HG03469 (cell line): ENCODE data around the gene TGFBR1.
A peak's percentile ranks its signal among the peaks of the same experiment; 100 is the strongest.

Experiments used
- ATAC-seq: cut with Tn5 transposase; IDR thresholded peaks from one replicate; pipeline ENCODE4 v1.9.1; 2021; ENCODE audit warnings: mild to moderate bottlenecking, moderate library complexity, moderate number of reproducible peaks; ENCODE audit not compliant: unreplicated experiment

The TGFBR1 gene

DNA sequence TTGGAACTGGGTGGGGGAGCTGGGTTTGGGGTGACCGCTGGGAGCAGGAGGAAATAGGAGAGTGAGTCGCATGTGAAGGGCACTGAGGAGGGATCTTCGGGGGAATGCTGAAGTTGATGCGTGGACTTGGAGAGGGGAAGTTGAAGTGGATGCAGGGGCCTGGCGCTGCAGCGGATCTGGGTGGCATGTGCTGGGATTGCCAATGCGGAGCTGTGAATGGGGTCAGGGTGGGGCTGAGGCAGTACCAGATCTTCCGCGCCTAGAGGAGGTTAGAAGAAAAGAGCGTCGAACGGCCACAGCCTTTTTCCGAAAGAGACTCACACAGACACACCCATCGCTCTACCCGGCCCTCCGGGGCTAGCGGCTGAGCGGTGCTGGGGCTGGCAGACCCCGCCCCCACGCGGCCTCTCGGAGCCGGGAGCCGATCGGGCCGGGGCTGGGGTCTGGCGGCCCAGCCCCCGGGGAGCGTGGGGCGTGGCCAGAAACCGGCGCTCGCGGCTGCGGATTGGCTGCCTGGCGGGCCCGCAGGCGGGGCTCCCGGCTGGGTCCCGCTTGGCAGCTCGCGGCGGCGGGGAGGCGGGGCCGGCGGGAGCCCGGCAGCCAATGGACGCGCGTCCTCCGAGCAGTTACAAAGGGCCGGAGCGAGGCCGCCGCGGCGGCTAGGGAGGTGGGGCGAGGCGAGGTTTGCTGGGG, at the start of gene TGFBR1:
TGFBR1 (plus strand) TSS at position 655 of the 693 bp plus-strand sequence. CDS start 93 bp downstream, outside the sequence.
- ATAC-seq = peak; percentile 87

DNA sequence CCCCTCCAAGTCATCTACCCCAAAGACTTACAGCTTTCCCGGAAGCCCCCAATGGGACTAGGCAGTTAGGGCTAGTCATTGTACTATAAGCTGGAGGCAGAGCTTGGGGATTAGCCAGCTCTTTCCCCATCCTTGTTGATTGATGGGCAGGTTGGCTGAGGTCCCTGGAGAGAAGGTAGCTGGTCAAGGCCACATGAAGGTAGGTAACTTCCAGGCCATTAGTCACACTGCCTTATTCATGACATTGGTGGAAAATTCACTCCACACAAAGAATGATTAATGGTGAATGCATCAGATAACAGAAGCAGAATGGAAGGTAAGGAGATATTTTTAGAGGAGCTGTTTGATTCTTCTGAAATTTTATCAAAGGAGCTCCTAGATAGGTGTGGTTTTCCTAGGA, 49.5 kb upstream of the TGFBR1 start:
- ATAC-seq = no peak

DNA sequence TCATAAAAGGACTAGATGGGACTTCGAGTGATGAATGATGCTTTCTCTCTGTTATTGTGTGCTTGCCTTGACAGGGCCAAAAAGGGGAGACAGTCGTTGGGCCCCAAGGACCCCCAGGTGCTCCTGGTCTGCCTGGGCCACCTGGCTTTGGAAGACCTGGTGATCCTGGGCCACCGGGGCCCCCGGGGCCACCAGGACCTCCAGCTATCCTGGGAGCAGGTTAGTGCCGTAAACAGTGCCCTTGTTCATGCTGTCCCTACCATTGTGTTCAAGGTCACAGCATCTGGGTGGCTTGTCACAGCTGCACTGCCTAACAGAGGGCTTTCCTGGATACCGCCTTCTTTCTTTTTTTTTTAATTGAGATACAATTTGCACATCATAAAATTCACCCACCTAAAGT, 48.7 kb upstream of the TGFBR1 start:
- no peak for ATAC-seq

DNA sequence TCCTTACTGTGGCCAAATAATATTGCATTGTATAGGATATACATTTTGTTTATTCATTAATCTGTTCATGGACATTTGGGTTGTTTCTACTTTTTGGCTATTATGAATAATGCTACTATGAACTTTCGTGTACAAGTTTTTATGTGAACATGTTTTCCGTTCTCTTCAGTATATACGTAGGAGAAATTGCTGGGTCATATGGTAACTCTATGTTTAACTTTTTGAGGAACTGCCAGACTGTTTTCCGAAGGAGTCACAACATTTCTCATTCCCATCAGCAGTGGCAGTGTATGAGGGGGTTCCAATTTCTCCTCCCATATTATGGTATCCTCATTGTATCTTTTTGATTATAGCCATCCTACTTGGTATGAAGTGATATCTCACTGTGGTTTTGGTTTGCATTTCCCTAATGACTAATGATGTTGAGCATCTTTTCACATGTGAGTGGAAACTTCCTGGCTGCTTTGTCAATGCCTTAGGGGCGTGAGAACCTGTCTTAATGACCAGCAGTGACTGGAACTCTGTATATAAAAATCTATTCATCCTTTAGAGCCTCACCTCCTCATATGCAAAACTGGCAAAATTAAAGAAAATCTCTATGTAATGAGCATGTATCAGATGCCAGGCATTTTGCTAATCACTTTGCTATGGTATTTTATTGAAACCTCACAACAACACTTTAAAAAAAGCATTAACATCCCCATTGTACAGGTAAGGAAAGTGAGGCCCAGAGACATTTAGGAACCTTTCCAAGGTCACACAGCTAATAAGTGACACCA, 47.8 kb upstream of the TGFBR1 start:
- ATAC-seq = no peak

DNA sequence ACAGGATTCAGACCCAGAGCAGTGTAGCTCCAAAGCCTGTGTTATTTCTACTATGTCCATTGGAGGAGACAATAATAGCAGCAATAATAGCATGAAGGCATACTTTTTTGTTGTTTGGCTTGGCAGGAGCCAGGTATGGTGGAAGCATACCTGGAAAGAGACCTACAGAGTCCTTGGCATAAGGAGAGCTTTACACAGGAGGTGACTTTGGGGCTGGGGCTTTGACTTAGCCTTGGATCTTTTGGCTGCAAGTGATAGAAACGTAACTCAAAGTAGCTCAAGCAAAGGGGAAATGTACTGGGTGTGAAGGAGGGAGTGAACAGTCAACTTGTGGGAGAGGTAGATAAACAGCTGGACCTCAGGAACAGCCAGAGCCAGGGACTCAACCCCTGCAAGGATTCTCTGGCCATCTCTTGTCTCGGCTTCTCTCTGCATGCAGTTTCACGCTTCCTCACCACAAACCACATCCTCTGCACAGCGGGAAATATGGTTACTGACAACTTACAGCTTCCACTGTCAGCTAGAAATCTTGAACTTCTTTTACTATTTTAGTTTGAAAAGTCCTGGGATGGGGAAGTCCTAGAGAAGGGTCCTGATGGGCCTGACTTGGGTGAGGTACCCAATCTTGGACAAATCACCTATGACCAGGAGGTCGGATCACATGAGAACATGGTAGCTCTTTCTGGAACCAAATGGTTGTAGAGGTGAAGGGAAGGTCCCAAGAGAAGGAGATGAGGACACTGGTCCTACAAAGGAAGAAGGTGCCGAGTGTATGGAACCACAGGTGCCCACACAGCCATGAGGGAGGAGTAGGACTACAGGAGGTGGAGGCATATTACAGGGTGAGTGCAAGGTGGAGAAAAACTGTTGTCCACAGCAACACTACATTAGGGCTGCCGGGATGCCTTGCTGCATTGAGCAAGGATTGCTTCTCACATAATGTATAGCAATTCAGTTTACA, 47.0 kb upstream of the TGFBR1 start:
- peak; percentile 66 for ATAC-seq

DNA sequence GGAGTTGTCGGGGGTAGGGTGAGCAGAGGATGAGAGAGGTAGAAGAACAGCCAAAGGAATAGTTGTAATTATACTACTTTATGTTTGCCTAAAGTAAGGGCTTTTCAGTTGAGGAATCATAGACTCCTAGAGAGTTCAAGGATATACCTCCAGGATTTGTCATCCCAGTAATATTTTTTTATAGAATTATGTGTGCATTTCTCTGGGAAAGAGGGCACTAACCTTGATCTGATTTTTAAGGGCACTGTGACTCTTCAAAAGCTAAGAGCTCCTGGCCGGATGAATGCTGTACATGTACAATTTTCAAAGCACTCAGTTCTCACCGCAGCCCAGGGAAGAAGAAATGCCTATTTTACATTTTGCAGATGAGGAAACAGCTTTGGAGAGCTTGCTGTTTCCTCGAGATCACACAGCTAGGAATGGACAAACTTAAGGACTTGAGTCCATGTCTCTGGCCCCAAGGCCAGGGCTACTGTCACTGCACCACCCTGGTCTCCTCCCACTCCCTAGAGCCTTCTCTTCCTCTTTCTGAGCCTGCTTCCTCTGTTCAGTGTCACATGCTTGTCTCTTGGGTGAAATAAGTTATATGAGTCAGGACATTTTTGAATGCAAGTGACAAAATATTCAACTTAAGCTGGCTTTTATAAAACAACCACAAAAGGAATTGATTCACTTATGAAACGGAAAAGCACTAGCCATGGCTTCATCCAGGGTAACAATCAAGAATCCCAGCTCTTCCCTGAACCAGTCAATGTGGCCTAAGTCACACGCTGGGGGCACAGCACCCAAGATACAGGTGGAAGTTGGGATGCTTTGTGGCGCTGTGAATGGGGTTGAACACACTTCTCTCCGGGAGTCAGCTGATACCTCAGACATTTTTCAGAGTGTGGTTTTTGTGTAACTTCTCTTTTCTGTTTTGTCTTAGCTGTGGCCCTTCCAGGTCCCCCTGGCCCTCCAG, 45.7 kb upstream of the TGFBR1 start:
- peak; percentile 63 for ATAC-seq

DNA sequence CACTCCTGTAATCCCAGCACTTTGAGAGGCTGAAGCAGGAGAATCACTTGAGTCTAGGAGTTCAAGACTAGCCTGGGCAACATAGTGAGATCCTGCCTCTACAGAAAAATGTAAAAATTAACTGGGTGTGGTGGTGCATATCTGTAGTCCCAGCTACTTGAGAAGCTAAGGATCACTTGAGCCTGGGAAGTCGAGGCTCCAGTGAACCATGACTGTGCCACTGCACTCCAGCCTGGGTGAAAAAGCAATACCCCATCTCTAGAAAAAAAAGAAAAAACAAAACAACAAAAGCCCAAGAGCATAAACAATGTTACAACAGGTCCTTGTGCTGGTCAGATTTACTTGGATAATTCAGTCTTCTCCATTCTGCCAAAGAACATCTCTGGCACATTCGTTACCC, 44.3 kb upstream of the TGFBR1 start:
- ATAC-seq = no peak

DNA sequence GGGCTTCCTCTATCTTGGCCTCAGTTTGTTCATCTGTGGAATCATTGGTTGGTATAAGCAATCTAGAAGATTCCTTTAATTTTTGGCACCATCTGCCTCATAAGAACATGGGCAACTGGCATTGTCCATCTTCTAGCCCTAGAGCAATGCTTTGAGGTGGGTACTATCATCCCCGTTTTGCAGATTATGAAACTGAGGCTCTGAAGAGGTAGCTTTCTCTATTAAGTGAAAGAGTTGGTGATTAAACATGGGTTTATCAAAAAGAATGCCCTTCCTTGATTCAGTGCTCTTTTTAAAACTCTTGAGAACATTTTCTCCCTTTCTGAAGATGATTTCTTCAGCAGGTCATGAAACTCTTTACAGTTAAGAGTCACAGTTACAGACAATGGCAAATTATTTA, 42.4 kb upstream of the TGFBR1 start:
- ATAC-seq = no peak

DNA sequence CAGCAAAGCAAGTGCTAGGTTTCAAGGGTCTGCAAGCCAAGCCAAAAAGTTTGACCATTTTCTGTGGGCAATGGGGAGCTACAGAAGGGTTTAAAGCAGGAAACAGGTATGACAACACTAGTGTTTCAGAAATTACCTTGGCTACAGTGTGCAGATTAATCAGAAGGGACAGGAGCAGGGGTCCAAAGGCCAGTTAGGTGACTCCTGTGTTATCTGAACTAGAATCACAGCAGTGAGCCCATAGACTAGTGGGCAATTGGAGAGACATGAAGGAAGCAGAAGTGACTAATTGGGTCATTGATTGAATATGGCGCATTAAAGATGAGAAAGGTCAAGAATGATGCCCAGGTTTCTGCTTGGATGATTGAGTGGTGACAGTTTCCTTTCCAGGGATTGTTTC, 41.4 kb upstream of the TGFBR1 start:
- ATAC-seq = no peak

DNA sequence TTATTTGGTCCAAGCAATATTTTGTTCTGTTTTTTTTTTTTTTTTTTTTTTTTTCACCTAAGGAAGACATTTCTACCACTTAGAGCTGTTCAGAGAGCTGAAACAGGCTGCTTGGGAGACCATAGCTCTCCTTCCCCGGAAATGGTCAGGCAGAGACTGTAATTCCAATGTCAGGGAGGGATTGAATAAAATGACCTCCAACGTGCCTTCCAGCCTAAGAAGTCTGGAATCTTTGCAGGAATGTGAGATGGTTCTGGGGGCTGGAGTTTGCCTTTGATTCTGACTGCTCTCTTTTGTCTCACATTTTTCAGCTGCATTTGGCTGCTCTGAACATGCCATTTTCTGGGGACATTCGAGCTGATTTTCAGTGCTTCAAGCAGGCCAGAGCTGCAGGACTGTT, 38.3 kb upstream of the TGFBR1 start:
- ATAC-seq = no peak

DNA sequence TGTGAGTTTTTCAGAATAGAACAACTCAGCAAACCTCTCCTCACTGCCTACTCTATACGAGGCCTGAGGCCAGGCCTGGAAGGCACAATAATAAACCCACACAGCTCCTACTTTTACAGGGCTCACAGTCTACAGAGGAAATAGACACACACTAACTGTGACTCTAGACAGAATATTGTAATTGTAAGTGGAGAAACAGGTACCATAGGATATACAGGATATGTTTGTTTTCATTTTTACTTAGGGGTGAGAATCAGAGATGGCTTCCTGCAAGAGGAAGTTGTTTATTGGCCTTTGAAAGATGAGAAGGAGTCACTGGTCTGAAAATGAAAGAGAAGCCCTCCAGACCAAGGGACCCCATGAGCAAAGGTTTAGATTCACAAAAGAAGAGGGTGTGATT, 35.8 kb upstream of the TGFBR1 start:
- ATAC-seq = no peak

DNA sequence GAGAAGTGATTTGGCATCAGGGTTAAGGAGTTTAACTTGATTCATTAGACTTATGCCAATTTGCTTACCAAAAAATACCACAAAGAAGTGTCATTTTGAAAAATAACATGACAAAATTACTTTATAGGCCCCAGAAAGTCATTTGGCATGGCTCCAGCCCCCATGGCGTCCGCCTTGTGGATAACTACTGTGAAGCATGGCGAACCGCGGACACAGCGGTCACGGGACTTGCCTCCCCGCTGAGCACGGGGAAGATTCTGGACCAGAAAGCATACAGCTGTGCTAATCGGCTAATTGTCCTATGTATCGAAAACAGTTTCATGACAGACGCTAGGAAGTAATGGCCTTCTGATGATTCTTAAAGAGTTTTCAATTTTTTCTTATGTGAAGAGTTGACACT, 35.4 kb upstream of the TGFBR1 start:
- ATAC-seq = no peak

DNA sequence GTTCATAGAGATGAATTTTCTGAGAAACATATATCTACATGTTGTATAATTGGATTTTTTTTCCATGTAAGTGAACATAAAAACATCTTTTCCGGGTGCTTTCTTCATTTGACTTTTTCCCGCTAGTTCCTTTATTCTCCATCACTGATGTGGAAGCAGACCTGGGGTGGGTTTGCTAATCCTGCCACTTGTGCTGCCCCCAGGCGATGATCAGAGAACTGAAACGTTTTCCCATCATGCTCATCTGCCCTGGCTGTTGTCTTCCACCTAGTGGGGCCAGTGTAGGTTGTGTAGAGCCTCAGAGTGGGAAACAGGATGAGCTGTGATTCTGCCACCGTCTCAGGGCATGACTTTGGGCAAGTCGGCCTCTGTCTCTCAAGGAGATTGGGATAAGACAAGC, 34.2 kb upstream of the TGFBR1 start:
- no peak for ATAC-seq

DNA sequence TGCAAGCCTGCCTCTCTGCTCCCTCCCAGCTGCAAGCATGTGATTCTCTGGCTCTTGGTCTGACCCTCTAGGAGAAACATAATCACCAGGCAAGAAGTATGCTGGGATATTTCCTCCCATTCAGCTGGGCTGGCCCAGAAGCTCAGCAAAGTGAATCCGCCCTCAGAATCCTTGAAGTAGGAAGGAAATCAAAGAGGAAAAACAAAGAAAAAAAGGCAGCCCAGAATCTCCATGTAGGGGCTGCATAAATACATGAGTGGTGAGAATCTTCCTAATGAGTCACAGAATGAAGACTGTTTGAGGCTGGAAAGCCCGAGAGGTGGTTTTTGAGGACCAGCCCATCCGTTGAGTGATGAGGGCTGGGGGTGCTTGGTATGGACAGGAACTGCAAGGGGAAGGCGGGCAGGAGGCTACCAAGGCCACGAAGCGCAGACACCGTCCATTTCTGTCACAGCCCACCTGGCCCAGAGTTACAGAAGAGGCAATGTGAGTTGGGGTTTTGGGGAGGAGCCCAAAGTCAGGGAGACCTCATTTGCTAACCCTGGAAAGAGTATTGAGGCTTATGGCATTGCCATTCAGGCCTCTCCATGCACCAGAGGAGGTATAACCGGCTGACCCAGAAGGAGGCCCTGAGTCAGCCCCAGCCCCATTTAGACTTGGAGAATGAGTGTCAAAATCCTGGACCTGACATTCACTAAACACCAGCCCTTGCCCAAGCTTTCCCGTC, 33.4 kb upstream of the TGFBR1 start:
- no peak for ATAC-seq

DNA sequence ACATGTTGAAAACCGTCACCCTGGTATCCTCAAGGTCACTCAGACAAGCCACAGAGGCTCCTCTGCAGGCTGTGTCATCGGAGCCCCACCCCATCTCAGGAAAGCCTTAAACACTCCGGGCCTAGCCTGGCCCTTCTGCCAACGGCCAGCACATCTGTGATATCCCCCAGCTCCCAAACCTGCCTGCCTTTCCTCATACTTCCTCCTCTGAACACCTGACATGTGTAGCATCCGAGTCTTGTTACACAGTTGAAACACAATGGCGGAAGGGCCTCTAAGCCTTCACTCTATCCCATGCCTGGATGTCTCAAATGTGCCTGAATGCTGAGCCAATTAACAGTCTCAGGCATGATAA, 32.9 kb upstream of the TGFBR1 start:
- no peak for ATAC-seq

DNA sequence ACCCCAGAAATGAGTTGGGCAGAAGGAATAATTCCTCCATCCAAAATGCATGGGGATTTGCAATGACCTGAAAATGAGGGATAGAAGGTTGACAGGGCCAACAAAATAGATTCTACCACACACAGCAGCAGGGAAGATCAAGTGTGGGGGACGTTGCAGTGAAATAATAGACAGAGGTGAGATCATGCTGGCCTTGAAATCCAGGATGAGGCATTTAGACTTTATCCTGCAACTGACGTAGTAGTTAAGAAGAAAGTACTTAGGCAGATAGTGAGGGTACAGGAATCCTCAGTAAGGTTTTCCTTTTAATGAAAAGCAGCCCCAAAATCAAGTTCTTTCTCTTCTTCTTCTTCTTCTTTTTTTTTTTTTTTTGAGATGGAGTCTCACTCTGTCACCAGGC, 31.6 kb upstream of the TGFBR1 start:
- no peak for ATAC-seq

DNA sequence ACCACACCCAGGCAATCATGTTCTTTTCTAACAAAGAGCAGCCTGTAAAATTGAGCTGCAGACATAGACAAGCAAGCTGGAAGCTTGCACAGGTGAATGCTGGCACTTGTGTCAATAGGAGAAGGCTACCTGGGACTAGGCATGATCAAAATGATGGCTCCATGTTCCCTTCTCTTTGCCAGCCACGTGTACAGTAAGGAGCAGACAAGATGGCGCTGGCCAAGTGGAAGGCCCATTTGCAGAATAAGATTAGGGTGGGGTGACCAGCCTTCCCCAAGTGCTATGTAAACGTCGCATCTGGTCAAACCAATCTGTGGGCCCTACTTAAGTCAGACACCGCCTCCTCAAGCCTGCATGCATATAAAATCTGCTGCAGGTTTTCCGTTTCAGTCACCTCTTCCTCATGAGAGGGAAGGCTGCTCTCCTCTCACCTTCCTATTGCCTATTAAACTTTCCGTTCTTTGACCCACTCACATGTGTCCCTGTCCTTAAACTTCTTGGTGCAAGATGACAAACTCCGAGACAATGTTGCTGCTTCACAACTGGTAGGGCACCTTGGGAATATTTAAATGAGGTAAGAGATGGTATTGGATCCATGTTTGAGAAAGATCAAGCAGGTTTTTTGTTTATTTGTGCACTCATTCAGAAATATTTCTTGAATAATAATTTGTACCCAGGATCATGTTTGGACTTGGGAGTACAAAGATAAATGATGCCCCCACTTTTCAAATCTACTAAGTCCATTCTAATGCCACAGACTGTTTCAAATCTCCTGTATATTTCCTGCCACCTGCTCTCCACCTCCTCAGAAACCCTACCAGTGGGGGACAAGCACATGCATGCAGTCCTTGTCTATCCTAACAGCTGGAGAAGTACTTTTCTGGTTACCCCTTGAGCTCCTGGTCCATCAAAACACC, 30.7 kb upstream of the TGFBR1 start:
- no peak for ATAC-seq

DNA sequence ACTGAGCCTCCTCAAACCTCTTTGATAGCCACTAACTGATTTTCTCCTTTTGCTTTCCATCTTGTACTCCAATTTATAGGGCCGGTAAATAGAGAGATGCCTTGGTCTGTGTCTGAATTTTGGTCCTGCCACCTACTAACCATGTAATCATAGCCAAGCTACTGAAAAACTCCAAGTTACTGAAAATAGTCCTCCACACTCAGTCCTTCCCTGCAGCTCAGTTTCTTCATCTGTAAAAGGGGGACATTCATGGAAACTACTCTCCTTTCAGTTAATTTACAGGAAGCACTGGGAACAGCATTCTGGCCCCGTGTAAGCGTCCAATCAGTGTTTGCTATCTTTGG, 30.0 kb upstream of the TGFBR1 start:
- ATAC-seq = no peak
